WTC11 (cell line): ENCODE results near the gene TUBGCP3.

Source experiments
- CREB1 ChIP-seq: sonication (generic); formaldehyde crosslinking; IDR thresholded peaks from 2 replicates; pipeline ENCODE4 v1.8.0; 2023; ENCODE audit warnings: mild to moderate bottlenecking, missing genetic modification reagents
- ETV6 ChIP-seq: sonication (generic); formaldehyde crosslinking; IDR thresholded peaks from 2 replicates; pipeline ENCODE4 v1.8.1; 2022; ENCODE audit warnings: mild to moderate bottlenecking, missing genetic modification reagents
- IRF2 ChIP-seq: sonication (generic); formaldehyde crosslinking; IDR thresholded peaks from 2 replicates; pipeline ENCODE4 v1.8.0; 2022; ENCODE audit warnings: low read depth, missing genetic modification reagents, borderline replicate concordance
- JUN ChIP-seq: sonication (generic); formaldehyde crosslinking; IDR thresholded peaks from 2 replicates; pipeline ENCODE4 v1.8.0; 2023; ENCODE audit warnings: mild to moderate bottlenecking, missing genetic modification reagents
- KAT7 ChIP-seq: sonication (generic); formaldehyde crosslinking; IDR thresholded peaks from 2 replicates; pipeline ENCODE4 v1.8.1; 2023; ENCODE audit warnings: missing genetic modification reagents, mild to moderate bottlenecking, borderline replicate concordance
- NR3C1 ChIP-seq: sonication (generic); formaldehyde crosslinking; conservative IDR thresholded peaks from 2 replicates; pipeline ENCODE4 v1.8.1; 2023; ENCODE audit warnings: low read depth, mild to moderate bottlenecking, missing genetic modification reagents
- TCF7 ChIP-seq: sonication (generic); formaldehyde crosslinking; IDR thresholded peaks from 2 replicates; pipeline ENCODE4 v1.8.0; 2022; ENCODE audit warnings: mild to moderate bottlenecking, low read depth, missing genetic modification reagents, moderate library complexity
- TEAD1 ChIP-seq: sonication (generic); formaldehyde crosslinking; IDR thresholded peaks from 2 replicates; pipeline ENCODE4 v1.8.0; 2022; ENCODE audit warnings: mild to moderate bottlenecking, missing genetic modification reagents
- ZNF317 ChIP-seq: sonication (generic); formaldehyde crosslinking; IDR thresholded peaks from 2 replicates; pipeline ENCODE4 v1.8.1; 2023; ENCODE audit warnings: low read depth, mild to moderate bottlenecking, moderate library complexity, missing genetic modification reagents, borderline replicate concordance
- TF ChIP-seq, protein P1 (sequence below): sonication (generic); formaldehyde crosslinking; IDR thresholded peaks from 2 replicates; pipeline ENCODE4 v1.8.0; 2022; ENCODE audit warnings: mild to moderate bottlenecking, missing genetic modification reagents
- TF ChIP-seq, protein P2 (sequence below): fragments of 200-600 bp; IDR thresholded peaks from 2 replicates; pipeline ENCODE4 v1.8.0; 2022; ENCODE audit warnings: antibody characterized with exemption
- TF ChIP-seq, protein P3 (sequence below): sonication (generic); formaldehyde crosslinking; IDR thresholded peaks from 2 replicates; pipeline ENCODE4 v1.8.1; 2022; ENCODE audit warnings: low read depth, missing genetic modification reagents, borderline replicate concordance
- TF ChIP-seq, protein P4 (sequence below): sonication (generic); formaldehyde crosslinking; IDR thresholded peaks from 2 replicates; pipeline ENCODE4 v1.8.0; 2022; ENCODE audit warnings: mild to moderate bottlenecking, missing genetic modification reagents

DNA sequence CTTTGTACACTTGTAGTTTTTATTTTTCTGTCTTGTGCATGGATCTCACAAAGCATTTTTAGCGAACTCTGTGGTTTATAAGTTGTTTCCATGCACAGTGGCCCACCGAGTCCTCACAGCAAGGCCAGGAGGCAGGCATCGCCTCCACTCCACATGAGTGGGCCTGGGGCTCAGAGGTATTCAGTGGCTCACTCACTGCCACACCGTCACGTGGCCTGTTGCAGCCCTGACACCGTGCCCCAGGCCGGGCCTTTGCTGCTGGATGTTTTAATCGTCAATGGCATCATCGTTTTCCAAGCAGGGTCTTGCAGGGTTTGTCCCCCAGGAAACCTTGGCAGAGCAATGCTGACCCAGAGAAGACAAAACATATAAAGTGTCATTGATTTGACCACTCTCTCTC is 152.0 kb downstream of the TUBGCP3 start:
- TF ChIP-seq, protein P1, sequence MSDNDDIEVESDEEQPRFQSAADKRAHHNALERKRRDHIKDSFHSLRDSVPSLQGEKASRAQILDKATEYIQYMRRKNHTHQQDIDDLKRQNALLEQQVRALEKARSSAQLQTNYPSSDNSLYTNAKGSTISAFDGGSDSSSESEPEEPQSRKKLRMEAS (CRISPR knock-in tag), result no peak
- TF ChIP-seq, protein P2, sequence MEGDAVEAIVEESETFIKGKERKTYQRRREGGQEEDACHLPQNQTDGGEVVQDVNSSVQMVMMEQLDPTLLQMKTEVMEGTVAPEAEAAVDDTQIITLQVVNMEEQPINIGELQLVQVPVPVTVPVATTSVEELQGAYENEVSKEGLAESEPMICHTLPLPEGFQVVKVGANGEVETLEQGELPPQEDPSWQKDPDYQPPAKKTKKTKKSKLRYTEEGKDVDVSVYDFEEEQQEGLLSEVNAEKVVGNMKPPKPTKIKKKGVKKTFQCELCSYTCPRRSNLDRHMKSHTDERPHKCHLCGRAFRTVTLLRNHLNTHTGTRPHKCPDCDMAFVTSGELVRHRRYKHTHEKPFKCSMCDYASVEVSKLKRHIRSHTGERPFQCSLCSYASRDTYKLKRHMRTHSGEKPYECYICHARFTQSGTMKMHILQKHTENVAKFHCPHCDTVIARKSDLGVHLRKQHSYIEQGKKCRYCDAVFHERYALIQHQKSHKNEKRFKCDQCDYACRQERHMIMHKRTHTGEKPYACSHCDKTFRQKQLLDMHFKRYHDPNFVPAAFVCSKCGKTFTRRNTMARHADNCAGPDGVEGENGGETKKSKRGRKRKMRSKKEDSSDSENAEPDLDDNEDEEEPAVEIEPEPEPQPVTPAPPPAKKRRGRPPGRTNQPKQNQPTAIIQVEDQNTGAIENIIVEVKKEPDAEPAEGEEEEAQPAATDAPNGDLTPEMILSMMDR, result no peak
- TF ChIP-seq, protein P3, sequence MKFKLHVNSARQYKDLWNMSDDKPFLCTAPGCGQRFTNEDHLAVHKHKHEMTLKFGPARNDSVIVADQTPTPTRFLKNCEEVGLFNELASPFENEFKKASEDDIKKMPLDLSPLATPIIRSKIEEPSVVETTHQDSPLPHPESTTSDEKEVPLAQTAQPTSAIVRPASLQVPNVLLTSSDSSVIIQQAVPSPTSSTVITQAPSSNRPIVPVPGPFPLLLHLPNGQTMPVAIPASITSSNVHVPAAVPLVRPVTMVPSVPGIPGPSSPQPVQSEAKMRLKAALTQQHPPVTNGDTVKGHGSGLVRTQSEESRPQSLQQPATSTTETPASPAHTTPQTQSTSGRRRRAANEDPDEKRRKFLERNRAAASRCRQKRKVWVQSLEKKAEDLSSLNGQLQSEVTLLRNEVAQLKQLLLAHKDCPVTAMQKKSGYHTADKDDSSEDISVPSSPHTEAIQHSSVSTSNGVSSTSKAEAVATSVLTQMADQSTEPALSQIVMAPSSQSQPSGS, result no peak
- TF ChIP-seq NR3C1 (CRISPR knock-in tag) (no peak), ZNF317 (CRISPR knock-in tag) (no peak), ETV6 (CRISPR knock-in tag) (no peak), TCF7 (no peak), KAT7 (CRISPR knock-in tag) (no peak), TEAD1 (CRISPR knock-in tag) (no peak), CREB1 (CRISPR knock-in tag) (no peak), IRF2 (CRISPR knock-in tag) (no peak), JUN (no peak)
- TF ChIP-seq, protein P4, sequence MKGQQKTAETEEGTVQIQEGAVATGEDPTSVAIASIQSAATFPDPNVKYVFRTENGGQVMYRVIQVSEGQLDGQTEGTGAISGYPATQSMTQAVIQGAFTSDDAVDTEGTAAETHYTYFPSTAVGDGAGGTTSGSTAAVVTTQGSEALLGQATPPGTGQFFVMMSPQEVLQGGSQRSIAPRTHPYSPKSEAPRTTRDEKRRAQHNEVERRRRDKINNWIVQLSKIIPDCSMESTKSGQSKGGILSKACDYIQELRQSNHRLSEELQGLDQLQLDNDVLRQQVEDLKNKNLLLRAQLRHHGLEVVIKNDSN (CRISPR knock-in tag), result no peak
